GM12891 (cell line): ENCODE data around the gene SCFD2.

Source experiments
- PAX5 ChIP-seq: IDR thresholded peaks from 2 replicates; pipeline ENCODE4 v1.6.1; 2011; ENCODE audit warnings: low read length, moderate library complexity, mild to moderate bottlenecking; ENCODE audit not compliant: insufficient read depth, severe bottlenecking
- POLR2A ChIP-seq: IDR thresholded peaks from 2 replicates; pipeline ENCODE4 v1.6.1; 2011; ENCODE audit warnings: low read depth, low read length, control low read depth
- POLR2AphosphoS5 ChIP-seq: IDR thresholded peaks from 2 replicates; pipeline ENCODE4 v1.6.1; 2011; ENCODE audit warnings: low read depth, low read length, control low read depth
- SPI1 ChIP-seq: IDR thresholded peaks from 2 replicates; pipeline ENCODE4 v1.6.1; 2011; ENCODE audit warnings: low read depth, low read length, control low read depth
- TAF1 ChIP-seq: IDR thresholded peaks from 2 replicates; pipeline ENCODE4 v1.6.1; 2011; ENCODE audit warnings: low read depth, low read length, control low read depth

DNA sequence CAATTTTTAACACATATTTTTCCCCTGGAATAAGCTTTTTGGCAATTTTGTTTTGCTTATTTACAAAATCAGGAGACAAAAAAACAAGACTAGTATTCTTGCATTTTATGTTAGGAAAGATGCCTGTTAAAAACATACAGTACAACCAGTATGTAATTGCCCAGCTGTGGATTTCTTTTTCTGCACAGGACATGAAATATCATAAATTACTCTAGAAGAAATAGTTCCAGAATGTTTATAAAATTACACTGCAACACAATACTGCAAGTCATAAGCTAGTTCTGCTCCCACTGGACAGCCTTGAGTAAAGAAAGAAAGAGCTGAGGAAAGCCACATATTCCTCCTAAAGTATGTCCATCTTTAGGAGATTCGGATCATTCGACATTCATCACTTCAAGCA, 133.5 kb downstream of the SCFD2 start:
- TF ChIP-seq POLR2A (no peak), PAX5 (no peak), TAF1 (no peak), POLR2AphosphoS5 (no peak), SPI1 (no peak)
